ENCODE measurements around the gene ZBTB7A. TPM values are rescaled to one million over a fixed set of nuclear protein-coding genes. Genes with fewer than 3 reads are reported as not detected.

The ZBTB7A gene
- total RNA-seq, 2 experiments from 2014 or later: 24.0 to 26.4 TPM

DNA sequence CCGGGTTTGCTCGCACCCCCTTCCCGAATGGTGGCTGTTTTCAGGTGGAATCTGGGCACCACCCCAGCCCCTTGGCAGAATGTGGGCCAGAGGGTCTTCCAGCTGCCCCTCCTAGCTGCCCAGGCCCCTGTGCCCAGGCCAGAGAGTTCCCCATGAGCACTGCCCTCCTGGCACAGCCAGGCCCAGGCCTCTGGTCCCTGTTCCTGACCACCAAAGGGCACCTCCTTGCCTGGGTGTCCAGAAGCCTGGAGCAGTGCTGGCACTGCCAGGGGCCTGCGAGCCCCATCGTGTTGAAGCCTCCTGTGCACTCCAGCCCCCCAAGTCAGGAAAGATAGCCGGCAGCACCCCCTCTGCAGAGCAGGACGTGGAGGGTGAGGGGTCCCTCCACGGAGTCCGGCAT lies 35.7 kb downstream of the ZBTB7A start:
- intact Hi-C loops (cut with DNase I, micrococcal nuclease): no loop called here
- Mint-ChIP-seq H3K4me3 (no peak overlapping the region), H3K27ac (no peak overlapping the region), H3K27me3 (no peaks in the 10 kb centered on the region), H3K9me3 (ENCODE audit: low read depth) (no peaks in the 10 kb centered on the region), H3K4me1 (no peaks in the 10 kb centered on the region), H3K36me3 (ENCODE audit: low read depth) (peaks cover 11% of the 10 kb centered on the region)
- no peak for DNase-seq
- CTCF ChIA-PET: no interaction called here
- POLR2A ChIA-PET: no interaction called here
- no peak for ATAC-seq

DNA sequence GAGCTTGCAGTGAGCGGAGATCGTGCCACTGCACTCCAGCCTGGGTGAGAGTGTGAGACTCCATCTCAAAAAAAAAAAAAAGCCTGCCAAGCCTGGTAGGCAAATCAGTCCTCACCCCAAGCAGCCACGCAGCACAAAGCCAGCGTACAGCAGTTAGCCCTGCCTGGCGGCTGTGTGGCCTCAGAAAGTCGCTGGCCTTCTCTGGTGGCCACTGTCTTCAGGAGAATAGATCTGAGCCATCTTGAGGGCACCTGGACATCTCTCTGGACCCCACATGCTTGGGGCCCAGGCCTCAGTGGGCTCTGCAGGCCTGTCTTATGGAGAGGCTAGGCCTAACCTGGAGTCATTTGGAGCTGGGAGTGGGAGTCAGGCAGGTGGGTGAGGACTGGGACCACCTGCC lies 36.1 kb downstream of the ZBTB7A start:
- H3K27me3 Mint-ChIP-seq: no peaks in the 10 kb centered on the region
- H3K4me3 Mint-ChIP-seq: no peak overlapping the region
- H3K9me3 Mint-ChIP-seq (ENCODE audit: low read depth): no peaks in the 10 kb centered on the region
- POLR2A ChIA-PET: no interaction called here
- ATAC-seq (no peak), DNase-seq (no peak)
- intact Hi-C loops (cut with DNase I, micrococcal nuclease): no loop called here
- H3K27ac Mint-ChIP-seq: no peak overlapping the region
- CTCF ChIA-PET: no interaction called here
- H3K4me1 Mint-ChIP-seq: no peaks in the 10 kb centered on the region
- peaks cover 11% of the 10 kb centered on the region for H3K36me3 Mint-ChIP-seq (ENCODE audit: low read depth)

DNA sequence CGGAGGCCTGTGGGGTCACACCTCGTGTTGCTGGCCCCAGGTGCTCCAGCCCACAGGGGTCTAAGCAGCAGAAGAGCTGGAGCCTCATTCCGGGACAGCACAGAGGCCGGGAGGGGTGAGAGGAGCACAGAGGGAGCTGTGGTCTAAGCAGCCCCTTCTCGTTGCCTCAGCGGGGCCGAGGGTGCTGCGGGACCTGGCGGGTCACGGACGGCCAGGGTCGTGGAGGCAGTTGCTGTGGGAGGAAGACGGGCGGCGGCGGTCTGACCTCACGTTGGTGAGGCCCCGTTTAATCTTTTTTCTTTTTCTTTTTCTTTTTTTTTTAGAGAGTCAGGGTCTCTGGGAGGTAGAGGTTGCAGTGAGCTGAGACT lies 37.5 kb downstream of the ZBTB7A start:
- Mint-ChIP-seq H3K27me3 (no peaks in the 10 kb centered on the region), H3K4me3 (no peak overlapping the region), H3K9me3 (ENCODE audit: low read depth) (no peaks in the 10 kb centered on the region), H3K36me3 (ENCODE audit: low read depth) (peaks cover 9% of the 10 kb centered on the region), H3K27ac (no peak overlapping the region), H3K4me1 (no peaks in the 10 kb centered on the region)
- ATAC-seq: no peak
- intact Hi-C loops (cut with DNase I, micrococcal nuclease): no loop called here
- POLR2A ChIA-PET: interaction anchor here (0.9 kb wide), 1 partner anchor 40 kb away, joined by 3 read pairs; no protein-coding TSS in a partner anchor
- CTCF ChIA-PET: no interaction called here
- DNase-seq: no peak

DNA sequence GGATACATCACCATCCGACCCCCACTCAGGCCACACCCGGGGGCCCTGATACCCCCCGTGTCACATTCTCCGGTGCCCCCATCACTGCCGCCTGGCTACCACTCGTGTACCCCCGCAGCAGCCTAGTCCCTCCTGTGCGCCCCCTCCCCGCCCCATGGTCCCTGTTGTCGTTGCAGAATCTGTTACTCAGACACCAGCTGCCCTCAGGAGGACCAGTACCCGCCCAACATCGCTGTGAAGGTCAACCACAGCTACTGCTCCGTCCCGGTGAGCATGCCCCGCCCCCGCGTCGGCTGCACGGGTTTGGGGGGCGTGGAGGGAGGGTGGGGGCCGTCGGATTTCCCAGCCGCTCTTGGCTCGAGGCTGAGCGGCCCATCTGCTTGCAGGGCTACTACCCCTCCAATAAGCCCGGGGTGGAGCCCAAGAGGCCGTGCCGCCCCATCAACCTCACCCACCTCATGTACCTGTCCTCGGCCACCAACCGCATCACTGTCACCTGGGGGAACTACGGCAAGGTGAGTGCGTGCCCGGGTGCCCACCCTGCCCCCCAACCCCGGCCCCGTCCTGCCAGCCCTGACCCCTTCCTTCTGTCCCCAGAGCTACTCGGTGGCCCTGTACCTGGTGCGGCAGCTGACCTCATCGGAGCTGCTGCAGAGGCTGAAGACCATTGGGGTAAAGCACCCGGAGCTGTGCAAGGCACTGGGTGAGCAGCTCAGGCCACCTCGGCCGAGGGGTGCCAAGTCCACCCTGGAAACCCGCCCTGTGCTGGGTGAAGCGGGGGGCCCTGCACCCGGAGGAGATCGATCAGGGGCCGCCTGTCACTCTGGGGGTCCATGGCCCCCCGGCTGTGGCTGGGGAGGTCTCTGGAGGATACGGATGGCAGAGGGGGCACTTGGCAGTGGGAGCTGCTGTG lies 38.1 kb downstream of the ZBTB7A start:
- Mint-ChIP-seq H3K4me1 (no peaks in the 10 kb centered on the region), H3K27ac (no peak overlapping the region), H3K36me3 (ENCODE audit: low read depth) (peaks cover 9% of the 10 kb centered on the region), H3K4me3 (no peak overlapping the region), H3K27me3 (no peaks in the 10 kb centered on the region), H3K9me3 (ENCODE audit: low read depth) (no peaks in the 10 kb centered on the region)
- ATAC-seq (no peak), DNase-seq (no peak)
- intact Hi-C loops (cut with DNase I, micrococcal nuclease): no loop called here
- ChIA-PET POLR2A (interaction anchor here (0.9 kb wide), 1 partner anchor 39 kb away, joined by 3 read pairs; no protein-coding TSS in a partner anchor), CTCF (interaction anchor here (0.5 kb wide), 1 partner anchor 183 kb away, joined by 3 read pairs; no protein-coding TSS in a partner anchor)

DNA sequence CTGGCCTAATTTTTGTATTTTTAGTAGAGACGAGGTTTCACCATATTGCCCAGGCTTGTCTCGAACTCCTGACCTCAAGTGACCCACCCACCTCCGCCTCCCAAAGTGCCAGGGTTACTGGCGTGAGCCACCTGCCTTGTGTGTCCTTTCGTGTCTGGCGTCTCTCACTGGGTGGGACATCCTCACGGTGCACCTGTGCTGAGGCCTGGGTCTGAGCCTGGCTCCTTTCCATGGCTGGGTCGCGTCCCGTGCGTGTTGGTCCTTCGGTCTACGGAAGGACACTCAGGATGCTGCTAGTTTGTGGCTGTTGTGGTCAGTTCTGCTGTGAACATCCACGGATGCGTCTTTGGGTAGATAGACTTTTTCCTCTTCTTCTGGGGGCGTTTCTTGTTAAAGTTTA lies 39.6 kb downstream of the ZBTB7A start:
- CTCF ChIA-PET: no interaction called here
- Mint-ChIP-seq H3K4me1 (no peaks in the 10 kb centered on the region), H3K27me3 (no peaks in the 10 kb centered on the region)

DNA sequence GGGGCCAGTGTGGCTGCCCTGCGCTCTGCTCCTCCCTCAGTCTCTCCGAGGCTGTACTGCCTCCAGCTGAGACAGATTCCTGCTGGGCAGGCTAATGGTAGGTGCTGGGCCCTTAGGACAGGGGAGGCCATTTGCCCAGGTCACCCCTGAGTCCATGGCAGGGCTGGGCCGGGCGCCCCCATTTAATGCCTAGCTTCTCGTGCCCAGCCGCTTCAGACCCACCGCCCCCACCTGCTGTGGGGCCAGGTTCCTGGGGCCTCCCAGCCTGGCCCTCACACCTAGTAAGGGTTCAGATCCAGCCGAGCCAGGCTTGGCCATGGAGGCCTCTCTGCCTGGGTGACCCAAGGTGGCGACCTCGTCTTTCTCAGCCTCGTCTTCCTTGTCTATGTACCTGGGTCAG lies 41.4 kb downstream of the ZBTB7A start:
- Mint-ChIP-seq H3K36me3 (ENCODE audit: low read depth) (peaks cover 12% of the 10 kb centered on the region), H3K4me1 (no peaks in the 10 kb centered on the region), H3K4me3 (no peak overlapping the region), H3K27ac (no peak overlapping the region), H3K9me3 (ENCODE audit: low read depth) (no peaks in the 10 kb centered on the region), H3K27me3 (no peaks in the 10 kb centered on the region)
- POLR2A ChIA-PET: no interaction called here
- no peak for DNase-seq
- CTCF ChIA-PET: no interaction called here
- intact Hi-C loops (cut with DNase I, micrococcal nuclease): no loop called here
- no peak for ATAC-seq

More for the DNA sequence above, 39.6 kb downstream of the ZBTB7A start:
- intact Hi-C loops (cut with DNase I, micrococcal nuclease): no loop called here
- POLR2A ChIA-PET: no interaction called here
- ATAC-seq (no peak), DNase-seq (no peak)
- Mint-ChIP-seq H3K4me3 (no peak overlapping the region), H3K27ac (no peak overlapping the region), H3K36me3 (ENCODE audit: low read depth) (peaks cover 9% of the 10 kb centered on the region), H3K9me3 (ENCODE audit: low read depth) (no peaks in the 10 kb centered on the region)

DNA sequence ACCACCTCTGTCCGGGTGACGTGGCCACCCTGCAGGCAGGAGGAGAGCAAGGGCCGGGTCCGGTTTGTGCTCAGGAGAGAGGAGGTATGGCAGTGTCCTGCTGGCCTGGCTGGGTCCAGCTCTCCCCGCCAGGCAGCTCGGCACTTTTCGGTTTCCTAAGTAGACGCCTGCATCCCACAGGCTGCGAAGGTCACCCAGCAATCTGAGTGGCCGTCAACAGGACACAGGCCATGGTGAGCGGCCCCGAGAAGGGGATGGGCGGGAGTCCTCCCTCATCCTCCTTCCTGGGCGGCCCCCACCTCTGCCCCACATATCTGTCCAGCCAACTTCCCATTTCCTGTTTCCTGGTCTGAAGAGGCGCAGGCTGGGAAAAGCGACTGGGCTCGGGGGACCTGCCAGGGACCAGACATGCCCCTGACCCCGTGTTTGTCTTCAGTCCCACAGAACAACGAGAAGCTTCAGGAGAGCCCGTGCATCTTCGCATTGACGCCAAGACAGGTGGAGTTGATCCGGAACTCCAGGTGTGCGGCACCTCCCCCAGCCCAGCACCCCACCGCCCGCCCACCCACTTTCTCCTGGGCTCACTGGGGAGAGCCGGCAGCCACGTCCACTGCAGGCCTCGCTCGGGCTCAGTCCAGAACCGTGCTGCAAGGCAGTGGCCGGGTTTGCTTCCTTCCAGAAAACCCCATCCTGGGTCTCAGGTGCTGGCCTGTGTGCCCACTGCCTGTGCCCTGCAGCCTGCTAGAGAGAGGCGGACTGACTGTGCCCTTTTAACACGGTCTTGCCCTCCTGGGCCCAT lies 42.9 kb downstream of the ZBTB7A start:
- H3K4me1 Mint-ChIP-seq: no peaks in the 10 kb centered on the region
- POLR2A ChIA-PET: no interaction called here
- intact Hi-C loops (cut with DNase I, micrococcal nuclease): no loop called here
- H3K9me3 Mint-ChIP-seq (ENCODE audit: low read depth): no peaks in the 10 kb centered on the region
- H3K27ac Mint-ChIP-seq: no peak overlapping the region
- H3K36me3 Mint-ChIP-seq (ENCODE audit: low read depth): peaks cover 12% of the 10 kb centered on the region
- no peak for ATAC-seq
- H3K4me3 Mint-ChIP-seq: no peak overlapping the region
- CTCF ChIA-PET: no interaction called here
- DNase-seq: no peak
- H3K27me3 Mint-ChIP-seq: no peaks in the 10 kb centered on the region

DNA sequence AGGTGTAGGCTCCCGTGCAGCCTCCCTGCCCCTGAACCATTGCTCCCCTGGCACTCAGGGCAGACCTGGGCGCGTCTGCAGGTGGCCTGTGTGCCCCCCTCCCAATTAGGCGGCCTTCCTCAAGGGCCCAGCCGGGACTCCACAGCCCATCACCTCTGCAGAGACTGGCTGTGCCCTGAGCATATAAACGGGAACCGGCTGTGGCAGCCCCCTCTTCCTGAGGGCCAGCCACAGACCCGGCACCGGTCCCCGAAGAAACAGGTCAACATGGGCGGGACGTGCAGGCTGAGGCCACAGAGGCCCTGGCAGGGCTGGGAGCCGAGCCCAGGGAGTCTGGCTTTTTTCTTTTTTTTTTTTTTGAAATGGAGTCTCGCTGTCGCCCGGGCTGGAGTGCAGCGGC lies 47.1 kb downstream of the ZBTB7A start:
- DNase-seq: no peak
- ChIA-PET CTCF (no interaction called here), POLR2A (no interaction called here)
- Mint-ChIP-seq H3K9me3 (ENCODE audit: low read depth) (no peaks in the 10 kb centered on the region), H3K27me3 (no peaks in the 10 kb centered on the region), H3K4me1 (peaks cover 3% of the 10 kb centered on the region), H3K36me3 (ENCODE audit: low read depth) (peaks cover 3% of the 10 kb centered on the region), H3K4me3 (no peak overlapping the region), H3K27ac (no peak overlapping the region)
- intact Hi-C loops (cut with DNase I, micrococcal nuclease): no loop called here
- no peak for ATAC-seq

DNA sequence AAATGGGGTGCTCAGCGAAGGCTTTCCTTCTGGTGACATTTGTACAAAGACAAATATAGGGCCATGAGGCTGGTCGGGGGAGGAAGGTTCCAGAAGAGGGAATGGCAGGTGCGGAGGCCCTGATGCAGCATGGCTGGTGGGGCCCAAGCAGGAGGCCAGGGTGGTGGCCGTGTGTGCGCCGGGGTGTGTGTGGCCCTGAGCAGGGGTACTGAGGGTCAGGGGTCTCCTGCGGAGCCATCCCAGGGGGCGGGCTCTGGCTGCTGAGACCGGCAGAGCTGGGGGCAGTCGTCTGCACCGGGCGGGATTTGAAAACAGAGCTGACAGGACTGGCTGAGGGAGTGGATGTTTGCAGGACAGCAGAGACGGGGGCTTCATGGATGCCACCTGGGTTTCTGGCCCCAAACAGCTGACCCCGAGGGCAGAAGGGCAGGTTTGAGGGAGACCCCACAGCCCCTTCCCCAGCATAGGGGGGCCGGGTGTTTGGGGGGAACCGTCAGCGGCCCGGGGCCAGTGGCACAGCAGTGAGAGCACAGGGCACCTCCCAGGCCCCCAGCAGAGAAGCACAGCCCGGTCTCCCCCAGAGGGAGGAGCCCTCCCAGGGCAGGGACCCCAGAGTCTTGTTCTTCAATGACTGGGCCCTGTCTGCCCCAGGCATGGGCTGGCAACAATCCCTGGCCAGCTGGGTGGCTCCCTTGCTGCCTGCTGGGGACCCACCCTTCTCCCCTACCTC lies 47.8 kb downstream of the ZBTB7A start:
- intact Hi-C loops (cut with DNase I, micrococcal nuclease): no loop called here
- POLR2A ChIA-PET: no interaction called here
- no peak for DNase-seq
- H3K9me3 Mint-ChIP-seq (ENCODE audit: low read depth): no peaks in the 10 kb centered on the region
- no peak overlapping the region for H3K27ac Mint-ChIP-seq
- ATAC-seq: no peak
- no peaks in the 10 kb centered on the region for H3K27me3 Mint-ChIP-seq
- peaks cover 3% of the 10 kb centered on the region for H3K36me3 Mint-ChIP-seq (ENCODE audit: low read depth)
- peaks cover 4% of the 10 kb centered on the region for H3K4me1 Mint-ChIP-seq
- CTCF ChIA-PET: no interaction called here
- no peak overlapping the region for H3K4me3 Mint-ChIP-seq

DNA sequence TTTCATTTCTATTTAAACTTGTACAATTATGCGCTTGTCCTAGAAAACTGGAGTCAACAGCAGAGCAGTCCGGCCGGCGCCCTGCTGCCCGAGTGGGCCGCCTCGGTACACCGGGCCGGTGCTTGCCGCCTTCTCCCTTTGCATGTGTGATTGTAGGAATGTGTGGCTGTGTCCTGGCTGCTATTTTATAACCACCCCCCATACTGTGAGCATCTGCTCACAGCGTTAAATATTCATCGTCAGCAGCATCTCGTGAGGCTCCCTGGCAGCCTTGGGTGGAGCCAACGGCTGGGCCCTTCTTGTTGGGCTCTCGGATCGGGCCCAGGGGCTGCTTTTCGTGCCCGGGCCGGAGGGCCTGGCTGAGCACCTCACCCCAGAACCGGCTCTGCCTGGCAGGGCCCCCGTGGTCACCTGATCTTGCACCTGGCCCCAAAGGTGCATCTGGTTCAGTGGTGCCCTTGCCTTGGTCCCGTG lies 48.5 kb downstream of the ZBTB7A start:
- POLR2A ChIA-PET: no interaction called here
- CTCF ChIA-PET: interaction anchor here (0.8 kb wide), 1 partner anchor 11 kb away, joined by 3 read pairs; the partner anchor contains the start of gene PIAS4
- ATAC-seq: no peak
- Mint-ChIP-seq H3K27me3 (no peaks in the 10 kb centered on the region), H3K4me1 (peaks cover 4% of the 10 kb centered on the region), H3K4me3 (no peak overlapping the region), H3K36me3 (ENCODE audit: low read depth) (peaks cover 3% of the 10 kb centered on the region), H3K27ac (no peak overlapping the region), H3K9me3 (ENCODE audit: low read depth) (no peaks in the 10 kb centered on the region)
- no peak for DNase-seq
- intact Hi-C loops (cut with DNase I, micrococcal nuclease): no loop called here

DNA sequence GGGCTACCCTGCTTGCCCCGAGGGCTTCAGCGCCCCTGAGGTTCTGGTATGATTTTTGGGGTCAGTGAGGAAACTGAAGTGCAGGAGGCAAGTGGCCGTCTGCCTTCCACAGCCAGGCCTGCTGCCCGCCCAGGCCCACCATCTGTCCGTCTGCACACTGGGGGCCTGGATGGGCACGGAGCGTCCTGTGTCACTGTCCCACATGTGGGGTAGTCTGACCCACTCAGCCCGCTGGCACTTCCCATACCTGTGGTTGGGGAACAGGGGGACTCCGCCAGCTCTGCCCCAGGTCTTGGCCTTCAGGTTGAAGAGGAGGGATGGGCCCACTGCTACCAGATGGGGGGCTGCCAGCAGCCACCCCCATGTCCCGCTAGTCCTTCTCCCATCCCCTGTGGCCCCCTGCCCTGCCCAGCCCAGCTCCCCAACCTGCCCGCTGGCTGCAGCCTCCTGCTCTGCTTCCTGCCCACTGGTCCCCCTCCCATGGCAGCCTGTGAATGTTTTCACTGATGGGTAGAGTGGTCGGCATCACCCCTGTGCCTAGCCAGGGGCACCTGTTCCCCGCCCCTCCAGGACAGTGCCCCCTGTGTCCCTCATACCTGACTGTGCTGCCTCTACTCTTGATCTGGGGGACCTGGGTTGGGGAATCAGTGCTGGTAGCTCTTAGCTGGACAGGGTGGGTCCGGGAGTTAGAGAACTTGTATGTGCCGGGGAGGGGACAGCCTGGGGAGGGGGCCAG lies 49.6 kb downstream of the ZBTB7A start:
- Mint-ChIP-seq H3K4me1 (peaks cover 4% of the 10 kb centered on the region), H3K9me3 (ENCODE audit: low read depth) (no peaks in the 10 kb centered on the region), H3K36me3 (ENCODE audit: low read depth) (peaks cover 4% of the 10 kb centered on the region), H3K27ac (no peak overlapping the region), H3K4me3 (no peak overlapping the region), H3K27me3 (no peaks in the 10 kb centered on the region)
- ChIA-PET CTCF (interaction anchor here (0.8 kb wide), 1 partner anchor 10 kb away, joined by 3 read pairs; the partner anchor contains the start of gene PIAS4), POLR2A (interaction anchor here (0.7 kb wide), 1 partner anchor 42 kb away, joined by 3 read pairs; no protein-coding TSS in a partner anchor)
- no peak for DNase-seq
- intact Hi-C loops (cut with DNase I, micrococcal nuclease): no loop called here
- no peak for ATAC-seq
